Uterus (tissue), 2 donors: ENCODE measurements around the gene SERHL2.

Experiments
- CTCF ChIP-seq, 4 experiments: fragments of 200-600 bp in 2 of 4; fragments of 450-650 bp in 2 of 4; sonication (generic) in 2 of 4; IDR thresholded peaks; one replicate each; pipeline ENCODE4 v1.5.1; 2016 to 2019; ENCODE audit warnings: antibody characterized with exemption in 4 of 4, mild to moderate bottlenecking in 2 of 4, moderate library complexity in 1 of 4
- POLR2A ChIP-seq, 2 donors: fragments of 450-650 bp; IDR thresholded peaks; one replicate each; pipeline ENCODE4 v1.6.1; 2016; ENCODE audit warnings: antibody characterized with exemption in 2 of 2, mild to moderate bottlenecking in 1 of 2, moderate library complexity in 1 of 2

DNA sequence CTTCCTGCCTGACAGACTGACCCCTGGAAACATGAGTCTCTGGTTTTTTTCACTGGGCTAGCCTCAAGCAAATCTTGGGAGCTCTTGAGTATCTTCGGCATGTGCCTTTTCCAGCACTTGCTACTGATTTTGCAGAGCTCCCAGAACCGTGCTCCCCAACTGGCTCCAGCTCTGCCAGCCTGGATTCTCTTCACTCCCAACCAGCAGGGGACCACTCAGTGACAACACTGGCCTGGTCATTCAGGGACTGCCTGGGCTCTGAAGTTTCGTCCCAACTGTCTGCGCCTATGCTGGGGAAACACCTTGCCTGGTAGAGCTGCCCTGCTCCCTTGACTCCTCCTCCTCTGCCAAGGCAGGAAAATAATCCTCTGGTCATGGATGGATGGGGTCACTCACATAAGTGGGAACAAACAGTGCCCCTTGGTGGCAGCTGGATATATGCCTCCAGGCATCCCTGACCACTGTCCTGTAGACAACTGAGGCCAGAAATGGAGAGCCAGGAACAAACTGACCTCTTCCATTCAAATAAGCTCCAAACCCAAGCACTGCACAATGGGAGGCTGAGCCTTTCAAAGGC, 30.7 kb downstream of the SERHL2 start:
- TF ChIP-seq CTCF (IDR thresholded peaks at IDR 0.05): peak in 1 of 4 experiments; percentile 16
- no peak for TF ChIP-seq POLR2A (IDR thresholded peaks at IDR 0.05)
